ENCODE results near the gene CALML3.

DNA sequence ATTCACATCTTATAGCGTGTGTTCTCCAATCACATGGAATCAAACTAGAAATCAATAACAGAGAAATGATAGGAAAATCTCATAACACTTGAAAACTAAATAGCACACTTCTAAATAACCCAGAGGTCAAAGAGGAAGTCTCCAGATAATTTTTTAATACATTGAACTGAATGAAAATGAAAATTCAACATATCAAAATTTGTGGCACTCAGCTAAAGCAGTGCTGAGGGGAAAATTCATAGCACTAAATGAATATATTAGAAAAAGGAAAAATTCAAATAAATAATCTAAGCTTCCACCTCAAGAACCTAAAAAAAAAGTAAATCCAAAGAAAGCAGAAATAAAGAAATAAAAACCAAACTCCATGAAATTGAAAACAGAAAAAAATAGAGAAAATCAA is 17.3 kb downstream of the CALML3 start:
- TF ChIP-seq, protein P1, sequence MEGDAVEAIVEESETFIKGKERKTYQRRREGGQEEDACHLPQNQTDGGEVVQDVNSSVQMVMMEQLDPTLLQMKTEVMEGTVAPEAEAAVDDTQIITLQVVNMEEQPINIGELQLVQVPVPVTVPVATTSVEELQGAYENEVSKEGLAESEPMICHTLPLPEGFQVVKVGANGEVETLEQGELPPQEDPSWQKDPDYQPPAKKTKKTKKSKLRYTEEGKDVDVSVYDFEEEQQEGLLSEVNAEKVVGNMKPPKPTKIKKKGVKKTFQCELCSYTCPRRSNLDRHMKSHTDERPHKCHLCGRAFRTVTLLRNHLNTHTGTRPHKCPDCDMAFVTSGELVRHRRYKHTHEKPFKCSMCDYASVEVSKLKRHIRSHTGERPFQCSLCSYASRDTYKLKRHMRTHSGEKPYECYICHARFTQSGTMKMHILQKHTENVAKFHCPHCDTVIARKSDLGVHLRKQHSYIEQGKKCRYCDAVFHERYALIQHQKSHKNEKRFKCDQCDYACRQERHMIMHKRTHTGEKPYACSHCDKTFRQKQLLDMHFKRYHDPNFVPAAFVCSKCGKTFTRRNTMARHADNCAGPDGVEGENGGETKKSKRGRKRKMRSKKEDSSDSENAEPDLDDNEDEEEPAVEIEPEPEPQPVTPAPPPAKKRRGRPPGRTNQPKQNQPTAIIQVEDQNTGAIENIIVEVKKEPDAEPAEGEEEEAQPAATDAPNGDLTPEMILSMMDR (IDR thresholded peaks at IDR 0.05): no peak
- TF ChIP-seq EZH2phosphoT487 (IDR thresholded peaks at IDR 0.05) (no peak), EZH2 (IDR thresholded peaks at IDR 0.05) (no peak)
